Uterus (tissue), 4 donors: Measurements from ENCODE around the gene SND1. TPM values are rescaled to one million over a fixed set of nuclear protein-coding genes. Genes with fewer than 3 reads are reported as not detected.

Experiments used
- DNase-seq, 2 donors: peaks; one replicate each; pipeline ENCODE4 v3.0.0-alpha.2; 2019 to 2020
- H3K27ac ChIP-seq, 2 donors: fragments of 200-600 bp; sonication (generic); 1 replicate in 1 of 2; 2 replicates in 1 of 2; pipeline ENCODE4 v1.5.1; 2016 to 2018
- H3K27me3 ChIP-seq, 2 donors: fragments of 200-600 bp; sonication (generic); one replicate each; pipeline ENCODE4 v1.5.1; 2018 to 2019; ENCODE audit warnings: control low read depth in 1 of 2
- H3K36me3 ChIP-seq, 2 donors: fragments of 200-600 bp; sonication (generic); one replicate each; pipeline ENCODE4 v1.5.1; 2019; ENCODE audit warnings: control low read depth in 1 of 2
- H3K4me1 ChIP-seq, 2 donors: fragments of 200-600 bp; sonication (generic); one replicate each; pipeline ENCODE4 v1.5.1; 2018 to 2019; ENCODE audit warnings: control low read depth in 1 of 2
- H3K4me3 ChIP-seq, 2 donors: fragments of 200-600 bp; sonication (generic); 1 replicate in 1 of 2; 2 replicates in 1 of 2; pipeline ENCODE4 v1.5.1; 2018 to 2019; ENCODE audit warnings: mild to moderate bottlenecking in 1 of 2
- H3K9me3 ChIP-seq, 2 donors: fragments of 200-600 bp; sonication (generic); one replicate each; pipeline ENCODE4 v1.5.1; 2019; ENCODE audit warnings: control low read depth in 1 of 2
- POLR2A ChIP-seq, 2 donors: fragments of 450-650 bp; IDR thresholded peaks; one replicate each; pipeline ENCODE4 v1.6.1; 2016; ENCODE audit warnings: antibody characterized with exemption in 2 of 2, mild to moderate bottlenecking in 1 of 2, moderate library complexity in 1 of 2
- intact Hi-C: fragments of 100-400 bp; cut with DNase I; formaldehyde crosslinking; loops from one replicate; pipeline ENCODE4 v1.15.1; 2023; ENCODE audit warnings: low total_unique reads
- total RNA-seq, 4 donors: library from RNA; depleted of rRNA in 3 of 4; stranded (reverse); fragments of >200 nt in 3 of 4; gene quantifications; one replicate each; pipeline versions ENCODE4 v1.1.0 to v1.2.4, GENCODE V29; 2014 to 2023
- TF ChIP-seq, protein P1 (sequence below), 4 experiments: fragments of 200-600 bp in 2 of 4; fragments of 450-650 bp in 2 of 4; sonication (generic) in 2 of 4; IDR thresholded peaks; one replicate each; pipeline ENCODE4 v1.5.1; 2016 to 2019; ENCODE audit warnings: antibody characterized with exemption in 4 of 4, mild to moderate bottlenecking in 2 of 4, moderate library complexity in 1 of 4
- donor health status: DM: yes; HTN: yes; CAD: no.

SND1 gene
- total RNA-seq, 4 donors from 2014 or later: 54.8 to 192 (median 117) TPM

DNA sequence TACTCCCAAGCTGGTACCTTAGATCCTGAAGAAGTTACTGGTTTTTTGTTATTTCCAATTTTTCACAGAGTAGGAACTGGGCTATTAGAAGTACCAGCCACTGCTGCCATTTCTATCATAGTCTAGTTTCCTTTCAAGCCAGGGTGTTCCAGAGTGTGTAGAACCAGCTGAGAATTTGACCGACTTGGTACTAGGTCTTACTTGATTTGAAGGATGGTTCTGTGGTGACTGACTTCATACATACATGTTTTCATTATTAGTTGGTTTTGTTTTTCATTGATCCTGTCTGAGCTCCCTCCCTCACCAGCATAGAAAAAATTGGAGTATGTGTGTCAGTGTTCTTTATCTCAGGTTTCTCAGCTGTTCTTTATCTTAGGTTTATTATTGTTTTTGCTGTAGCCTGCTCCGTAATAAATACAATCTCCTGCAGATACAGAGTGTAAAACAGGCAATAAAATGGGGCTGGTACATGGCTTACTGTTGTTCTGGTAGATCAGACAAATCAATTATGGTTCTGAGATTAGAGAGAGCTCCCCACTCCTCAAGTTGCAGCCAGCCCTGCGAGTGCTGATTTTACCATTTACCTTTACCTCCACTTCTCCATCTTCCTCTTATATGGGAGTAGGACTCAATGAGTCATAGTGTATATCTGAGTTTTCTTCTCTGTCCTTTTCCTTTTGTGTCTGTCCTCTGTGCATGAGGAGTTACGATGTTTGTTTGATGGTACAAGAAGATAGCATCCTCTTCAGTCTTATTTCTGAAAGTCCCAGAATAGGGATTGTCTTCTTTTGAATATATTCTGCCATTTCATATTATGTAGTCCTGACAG is 256.6 kb downstream of the SND1 start:
- Histone ChIP-seq H3K27me3 (no peaks in the 10 kb centered on the region), H3K4me1 (no peaks in the 10 kb centered on the region), H3K4me3 (no peak overlapping the region), H3K9me3 (no peaks in the 10 kb centered on the region), H3K36me3 (no peaks in the 10 kb centered on the region), H3K27ac (no peak overlapping the region)
- DNase-seq: no peak
- intact Hi-C loops: no loop called here
- TF ChIP-seq, protein P1, sequence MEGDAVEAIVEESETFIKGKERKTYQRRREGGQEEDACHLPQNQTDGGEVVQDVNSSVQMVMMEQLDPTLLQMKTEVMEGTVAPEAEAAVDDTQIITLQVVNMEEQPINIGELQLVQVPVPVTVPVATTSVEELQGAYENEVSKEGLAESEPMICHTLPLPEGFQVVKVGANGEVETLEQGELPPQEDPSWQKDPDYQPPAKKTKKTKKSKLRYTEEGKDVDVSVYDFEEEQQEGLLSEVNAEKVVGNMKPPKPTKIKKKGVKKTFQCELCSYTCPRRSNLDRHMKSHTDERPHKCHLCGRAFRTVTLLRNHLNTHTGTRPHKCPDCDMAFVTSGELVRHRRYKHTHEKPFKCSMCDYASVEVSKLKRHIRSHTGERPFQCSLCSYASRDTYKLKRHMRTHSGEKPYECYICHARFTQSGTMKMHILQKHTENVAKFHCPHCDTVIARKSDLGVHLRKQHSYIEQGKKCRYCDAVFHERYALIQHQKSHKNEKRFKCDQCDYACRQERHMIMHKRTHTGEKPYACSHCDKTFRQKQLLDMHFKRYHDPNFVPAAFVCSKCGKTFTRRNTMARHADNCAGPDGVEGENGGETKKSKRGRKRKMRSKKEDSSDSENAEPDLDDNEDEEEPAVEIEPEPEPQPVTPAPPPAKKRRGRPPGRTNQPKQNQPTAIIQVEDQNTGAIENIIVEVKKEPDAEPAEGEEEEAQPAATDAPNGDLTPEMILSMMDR (IDR thresholded peaks at IDR 0.05): no peak
- TF ChIP-seq POLR2A (IDR thresholded peaks at IDR 0.05): no peak

GRCh38 chr7:127909424-127910152 is 257.6 kb downstream of the SND1 start:
- Histone ChIP-seq H3K9me3 (no peaks in the 10 kb centered on the region), H3K4me1 (no peaks in the 10 kb centered on the region), H3K27ac (no peak overlapping the region), H3K36me3 (no peaks in the 10 kb centered on the region), H3K4me3 (no peak overlapping the region), H3K27me3 (no peaks in the 10 kb centered on the region)
- DNase-seq: no peak
- no peak for TF ChIP-seq POLR2A (IDR thresholded peaks at IDR 0.05)
- intact Hi-C loops: no loop called here

- no peaks in the 10 kb centered on the region for H3K36me3 ChIP-seq
- no peak overlapping the region for H3K4me3 ChIP-seq
- no peak for DNase-seq
- TF ChIP-seq POLR2A (IDR thresholded peaks at IDR 0.05): no peak
- TF ChIP-seq, protein P1 (IDR thresholded peaks at IDR 0.05): no peak
- no peak overlapping the region for H3K27ac ChIP-seq
- H3K4me1 ChIP-seq: no peaks in the 10 kb centered on the region
- H3K27me3 ChIP-seq: no peaks in the 10 kb centered on the region
- intact Hi-C loops: no loop called here
- no peaks in the 10 kb centered on the region for H3K9me3 ChIP-seq
Measured at GRCh38 chr7:127910670-127911069, 258.7 kb downstream of the SND1 start.

- H3K27me3 ChIP-seq: no peaks in the 10 kb centered on the region
- no peak for DNase-seq
- intact Hi-C loops: no loop called here
- H3K27ac ChIP-seq: no peak overlapping the region
- TF ChIP-seq POLR2A (IDR thresholded peaks at IDR 0.05): no peak
- TF ChIP-seq, protein P1 (IDR thresholded peaks at IDR 0.05): no peak
- no peaks in the 10 kb centered on the region for H3K9me3 ChIP-seq
- H3K36me3 ChIP-seq: no peaks in the 10 kb centered on the region
- H3K4me3 ChIP-seq: no peak overlapping the region
- no peaks in the 10 kb centered on the region for H3K4me1 ChIP-seq
Measured at GRCh38 chr7:127911968-127912511, 260.0 kb downstream of the SND1 start.

GRCh38 chr7:127912901-127913300 is 260.9 kb downstream of the SND1 start:
- no peaks in the 10 kb centered on the region for H3K9me3 ChIP-seq
- TF ChIP-seq POLR2A (IDR thresholded peaks at IDR 0.05): no peak
- TF ChIP-seq, protein P1 (IDR thresholded peaks at IDR 0.05): no peak
- H3K27ac ChIP-seq: no peak overlapping the region
- intact Hi-C loops: no loop called here
- no peaks in the 10 kb centered on the region for H3K36me3 ChIP-seq
- no peak for DNase-seq
- no peaks in the 10 kb centered on the region for H3K27me3 ChIP-seq
- no peaks in the 10 kb centered on the region for H3K4me1 ChIP-seq
- H3K4me3 ChIP-seq: no peak overlapping the region
